K562 (cell line): Measurements from ENCODE around the gene SPRED2. TPM values are rescaled to one million over a fixed set of nuclear protein-coding genes. Genes with fewer than 3 reads are reported as not detected.

Source experiments
- DMBX1 ChIP-seq: fragments of 250-450 bp; sonication (Bioruptor Pico); IDR thresholded peaks from 2 replicates; pipeline ENCODE4 v1.8.0; 2022; ENCODE audit warnings: inconsistent platforms, mild to moderate bottlenecking, moderate library complexity, borderline replicate concordance
- FOXJ3 ChIP-seq: sonication (generic); formaldehyde crosslinking; IDR thresholded peaks from 2 replicates; pipeline ENCODE4 v1.4.0; 2020; ENCODE audit warnings: mild to moderate bottlenecking, missing genetic modification reagents
- HEY1 ChIP-seq: fragments of 250-450 bp; sonication (Bioruptor Pico); IDR thresholded peaks from 2 replicates; pipeline ENCODE4 v1.5.0; 2020; ENCODE audit warnings: mild to moderate bottlenecking, moderate library complexity, borderline replicate concordance
- JUND ChIP-seq, 2 experiments: IDR thresholded peaks; 2 replicates in 1 of 2; 3 replicates in 1 of 2; pipeline ENCODE4 v1.6.1; 2011; ENCODE audit warnings: borderline replicate concordance in 2 of 2, low read depth in 2 of 2, low read length in 2 of 2, improper control_type of control experiment in 1 of 2, missing biosample characterization in 1 of 2, missing genetic modification characterization in 1 of 2, missing genetic modification reagents in 1 of 2
- MAFF ChIP-seq: IDR thresholded peaks from 2 replicates; pipeline ENCODE4 v1.6.1; 2012; ENCODE audit warnings: low read length, improper control_type of control experiment
- NCOR1 ChIP-seq: fragments of 450-650 bp; IDR thresholded peaks from 2 replicates; pipeline ENCODE4 v1.6.1; 2016; ENCODE audit warnings: mild to moderate bottlenecking, moderate library complexity
- NFE2 ChIP-seq: IDR thresholded peaks from 2 replicates; pipeline ENCODE4 v1.6.1; 2014; ENCODE audit warnings: antibody characterized with exemption, low read depth
- NFRKB ChIP-seq: fragments of 450-650 bp; IDR thresholded peaks from 2 replicates; pipeline ENCODE4 v1.6.1; 2016; ENCODE audit warnings: low read depth
- PHF20 ChIP-seq: fragments of 450-650 bp; IDR thresholded peaks from 2 replicates; pipeline ENCODE4 v1.6.1; 2018; ENCODE audit not compliant: partially characterized antibody
- PTRF ChIP-seq: fragments of 450-650 bp; IDR thresholded peaks from 2 replicates; pipeline ENCODE4 v1.6.1; 2016; ENCODE audit warnings: mild to moderate bottlenecking, missing genetic modification characterization, missing compliant biosample characterization
- SRF ChIP-seq, 2 experiments: fragments of 250-450, 450-650 bp in 1 of 2; sonication (Bioruptor Pico) in 1 of 2; sonication (generic) in 1 of 2; formaldehyde crosslinking; IDR thresholded peaks; 2 replicates each; pipeline versions ENCODE4 v1.5.0 to v1.5.1; 2020 to 2022; ENCODE audit warnings: mild to moderate bottlenecking in 1 of 2, missing genetic modification reagents in 1 of 2
- ZNF197 ChIP-seq: fragments of 200-800 bp; sonication (Bioruptor generic); IDR thresholded peaks from 2 replicates; pipeline ENCODE4 v1.6.1; 2016; ENCODE audit warnings: low read depth, missing genetic modification characterization, missing compliant biosample characterization
- ZNF668 ChIP-seq: fragments of 250-450 bp; sonication (Bioruptor Pico); IDR thresholded peaks from 2 replicates; pipeline ENCODE4 v1.8.0; 2022; ENCODE audit warnings: mild to moderate bottlenecking, inconsistent platforms
- ZNF766 ChIP-seq: fragments of 200-800 bp; sonication (Bioruptor generic); conservative IDR thresholded peaks from 2 replicates; pipeline ENCODE4 v1.6.1; 2016; ENCODE audit warnings: missing genetic modification characterization, missing compliant biosample characterization
- polyA plus RNA-seq, 8 experiments: library from polyadenylated mRNA; depleted of rRNA in 4 of 8; stranded (reverse) in 5 of 8; unstranded in 3 of 8; fragments of >200 nt; fragmentation: Nextera tagmentation in 2 of 8; fragmentation: Illumina TruSeq in 1 of 8; extraction: Ambion mirVana in 2 of 8; extraction: Trizol in 1 of 8; gene quantifications; 2 replicates each; pipeline versions ENCODE4 v1.2.1 to v1.2.3, GENCODE V29; 2011 to 2014; ENCODE audit warnings: inconsistent platforms in 1 of 8, missing spikeins in 1 of 8
- total RNA-seq, 7 experiments: library from RNA; depleted of rRNA in 6 of 7; stranded (reverse); fragments of >200 nt in 6 of 7; fragmentation: Illumina TruSeq in 2 of 7; extraction: Trizol in 2 of 7; gene quantifications; 2 replicates each; pipeline versions ENCODE4 v1.2.1 to v1.2.3, GENCODE V29; 2011 to 2021; ENCODE audit warnings: low replicate concordance in 1 of 7
- TF ChIP-seq, protein P1 (sequence below), 2 experiments: fragments of 450-650 bp; IDR thresholded peaks; 2 replicates each; pipeline ENCODE4 v1.6.1; 2016
- TF ChIP-seq, protein P2 (sequence below), 2 experiments: fragments of 450-650 bp in 1 of 2; IDR thresholded peaks; 2 replicates each; pipeline ENCODE4 v1.6.1; 2011 to 2017; ENCODE audit warnings: low read depth in 2 of 2, antibody characterized with exemption in 1 of 2, borderline replicate concordance in 1 of 2, low read length in 1 of 2, mild to moderate bottlenecking in 1 of 2, mixed read lengths in 1 of 2; ENCODE audit not compliant: control insufficient read depth in 1 of 2
- TF ChIP-seq, protein P3 (sequence below), 2 experiments: fragments of 450-650 bp; IDR thresholded peaks; 2 replicates each; pipeline ENCODE4 v1.6.1; 2018; ENCODE audit warnings: mild to moderate bottlenecking in 2 of 2, low read depth in 1 of 2; ENCODE audit not compliant: partially characterized antibody in 2 of 2
- TF ChIP-seq, protein P4 (sequence below): fragments of 250-450 bp; sonication (Bioruptor Pico); IDR thresholded peaks from 2 replicates; pipeline ENCODE4 v1.4.0; 2020

SPRED2 gene
- total and polyA plus RNA-seq, 9 of the 15 experiments (the other 6 are each of a cell fraction or from before 2014, with no cell fraction given) = 4.6 to 50.8 (median 14.1) TPM

- TF ChIP-seq, protein P1, sequence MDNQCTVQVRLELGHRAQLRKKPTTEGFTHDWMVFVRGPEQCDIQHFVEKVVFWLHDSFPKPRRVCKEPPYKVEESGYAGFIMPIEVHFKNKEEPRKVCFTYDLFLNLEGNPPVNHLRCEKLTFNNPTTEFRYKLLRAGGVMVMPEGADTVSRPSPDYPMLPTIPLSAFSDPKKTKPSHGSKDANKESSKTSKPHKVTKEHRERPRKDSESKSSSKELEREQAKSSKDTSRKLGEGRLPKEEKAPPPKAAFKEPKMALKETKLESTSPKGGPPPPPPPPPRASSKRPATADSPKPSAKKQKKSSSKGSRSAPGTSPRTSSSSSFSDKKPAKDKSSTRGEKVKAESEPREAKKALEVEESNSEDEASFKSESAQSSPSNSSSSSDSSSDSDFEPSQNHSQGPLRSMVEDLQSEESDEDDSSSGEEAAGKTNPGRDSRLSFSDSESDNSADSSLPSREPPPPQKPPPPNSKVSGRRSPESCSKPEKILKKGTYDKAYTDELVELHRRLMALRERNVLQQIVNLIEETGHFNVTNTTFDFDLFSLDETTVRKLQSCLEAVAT (IDR thresholded peaks at IDR 0.05) = peak; percentile 22 to 48; a peak in 2 of 4 replicates
- TF ChIP-seq MAFF (0 out of 2 replicates have a peak, but pooled peaks have one; percentile 26), ZNF668 (no peak), JUND (IDR thresholded peaks at IDR 0.05; ENCODE audit: borderline replicate concordance, low read depth, low read length) (no peak), JUND (tag; IDR thresholded peaks at IDR 0.05; ENCODE audit: borderline replicate concordance, low read depth, low read length) (no peak), PHF20 (no peak), SRF (CRISPR knock-in tag; IDR thresholded peaks at IDR 0.05) (peak in 1 of 2 experiments; percentile 86; a peak in 1 of 4 replicates), NFE2 (peak; percentile 77), NCOR1 (no peak), DMBX1 (CRISPR knock-in tag) (no peak), HEY1 (no peak), ZNF766 (CRISPR knock-in tag) (no peak), NFRKB (peak; percentile 85), ZNF197 (no peak), PTRF (tag) (no peak), FOXJ3 (CRISPR knock-in tag) (no peak)
- TF ChIP-seq, protein P2, sequence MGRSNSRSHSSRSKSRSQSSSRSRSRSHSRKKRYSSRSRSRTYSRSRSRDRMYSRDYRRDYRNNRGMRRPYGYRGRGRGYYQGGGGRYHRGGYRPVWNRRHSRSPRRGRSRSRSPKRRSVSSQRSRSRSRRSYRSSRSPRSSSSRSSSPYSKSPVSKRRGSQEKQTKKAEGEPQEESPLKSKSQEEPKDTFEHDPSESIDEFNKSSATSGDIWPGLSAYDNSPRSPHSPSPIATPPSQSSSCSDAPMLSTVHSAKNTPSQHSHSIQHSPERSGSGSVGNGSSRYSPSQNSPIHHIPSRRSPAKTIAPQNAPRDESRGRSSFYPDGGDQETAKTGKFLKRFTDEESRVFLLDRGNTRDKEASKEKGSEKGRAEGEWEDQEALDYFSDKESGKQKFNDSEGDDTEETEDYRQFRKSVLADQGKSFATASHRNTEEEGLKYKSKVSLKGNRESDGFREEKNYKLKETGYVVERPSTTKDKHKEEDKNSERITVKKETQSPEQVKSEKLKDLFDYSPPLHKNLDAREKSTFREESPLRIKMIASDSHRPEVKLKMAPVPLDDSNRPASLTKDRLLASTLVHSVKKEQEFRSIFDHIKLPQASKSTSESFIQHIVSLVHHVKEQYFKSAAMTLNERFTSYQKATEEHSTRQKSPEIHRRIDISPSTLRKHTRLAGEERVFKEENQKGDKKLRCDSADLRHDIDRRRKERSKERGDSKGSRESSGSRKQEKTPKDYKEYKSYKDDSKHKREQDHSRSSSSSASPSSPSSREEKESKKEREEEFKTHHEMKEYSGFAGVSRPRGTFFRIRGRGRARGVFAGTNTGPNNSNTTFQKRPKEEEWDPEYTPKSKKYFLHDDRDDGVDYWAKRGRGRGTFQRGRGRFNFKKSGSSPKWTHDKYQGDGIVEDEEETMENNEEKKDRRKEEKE (IDR thresholded peaks at IDR 0.05; ENCODE audit: borderline replicate concordance in 1 of 2, control insufficient read depth in 1 of 2, low read depth in 2 of 2, low read length in 1 of 2) = no peak
- TF ChIP-seq, protein P3, sequence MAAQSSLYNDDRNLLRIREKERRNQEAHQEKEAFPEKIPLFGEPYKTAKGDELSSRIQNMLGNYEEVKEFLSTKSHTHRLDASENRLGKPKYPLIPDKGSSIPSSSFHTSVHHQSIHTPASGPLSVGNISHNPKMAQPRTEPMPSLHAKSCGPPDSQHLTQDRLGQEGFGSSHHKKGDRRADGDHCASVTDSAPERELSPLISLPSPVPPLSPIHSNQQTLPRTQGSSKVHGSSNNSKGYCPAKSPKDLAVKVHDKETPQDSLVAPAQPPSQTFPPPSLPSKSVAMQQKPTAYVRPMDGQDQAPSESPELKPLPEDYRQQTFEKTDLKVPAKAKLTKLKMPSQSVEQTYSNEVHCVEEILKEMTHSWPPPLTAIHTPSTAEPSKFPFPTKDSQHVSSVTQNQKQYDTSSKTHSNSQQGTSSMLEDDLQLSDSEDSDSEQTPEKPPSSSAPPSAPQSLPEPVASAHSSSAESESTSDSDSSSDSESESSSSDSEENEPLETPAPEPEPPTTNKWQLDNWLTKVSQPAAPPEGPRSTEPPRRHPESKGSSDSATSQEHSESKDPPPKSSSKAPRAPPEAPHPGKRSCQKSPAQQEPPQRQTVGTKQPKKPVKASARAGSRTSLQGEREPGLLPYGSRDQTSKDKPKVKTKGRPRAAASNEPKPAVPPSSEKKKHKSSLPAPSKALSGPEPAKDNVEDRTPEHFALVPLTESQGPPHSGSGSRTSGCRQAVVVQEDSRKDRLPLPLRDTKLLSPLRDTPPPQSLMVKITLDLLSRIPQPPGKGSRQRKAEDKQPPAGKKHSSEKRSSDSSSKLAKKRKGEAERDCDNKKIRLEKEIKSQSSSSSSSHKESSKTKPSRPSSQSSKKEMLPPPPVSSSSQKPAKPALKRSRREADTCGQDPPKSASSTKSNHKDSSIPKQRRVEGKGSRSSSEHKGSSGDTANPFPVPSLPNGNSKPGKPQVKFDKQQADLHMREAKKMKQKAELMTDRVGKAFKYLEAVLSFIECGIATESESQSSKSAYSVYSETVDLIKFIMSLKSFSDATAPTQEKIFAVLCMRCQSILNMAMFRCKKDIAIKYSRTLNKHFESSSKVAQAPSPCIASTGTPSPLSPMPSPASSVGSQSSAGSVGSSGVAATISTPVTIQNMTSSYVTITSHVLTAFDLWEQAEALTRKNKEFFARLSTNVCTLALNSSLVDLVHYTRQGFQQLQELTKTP (IDR thresholded peaks at IDR 0.05; ENCODE audit: low read depth in 1 of 2, partially characterized antibody in 2 of 2) = peak in 1 of 2 experiments; percentile 65
- TF ChIP-seq, protein P4, sequence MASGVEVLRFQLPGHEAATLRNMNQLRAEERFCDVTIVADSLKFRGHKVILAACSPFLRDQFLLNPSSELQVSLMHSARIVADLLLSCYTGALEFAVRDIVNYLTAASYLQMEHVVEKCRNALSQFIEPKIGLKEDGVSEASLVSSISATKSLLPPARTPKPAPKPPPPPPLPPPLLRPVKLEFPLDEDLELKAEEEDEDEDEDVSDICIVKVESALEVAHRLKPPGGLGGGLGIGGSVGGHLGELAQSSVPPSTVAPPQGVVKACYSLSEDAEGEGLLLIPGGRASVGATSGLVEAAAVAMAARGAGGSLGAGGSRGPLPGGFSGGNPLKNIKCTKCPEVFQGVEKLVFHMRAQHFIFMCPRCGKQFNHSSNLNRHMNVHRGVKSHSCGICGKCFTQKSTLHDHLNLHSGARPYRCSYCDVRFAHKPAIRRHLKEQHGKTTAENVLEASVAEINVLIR (CRISPR knock-in tag) = no peak
These were observed 4.4 kb upstream of the SPRED2 start (continued) for GRCh38 chr2:65436824-65437221.
